H9 (cell line): ENCODE measurements around the gene RAB11A. TPM values are rescaled to one million over a fixed set of nuclear protein-coding genes. Genes with fewer than 3 reads are reported as not detected.

Experiments
- DNase-seq: peaks from one replicate; pipeline ENCODE4 v3.0.0-alpha.2; 2017
- H2AFZ ChIP-seq: one replicate; pipeline ENCODE4 v1.6.1; 2013; ENCODE audit warnings: mild to moderate bottlenecking, low read length, control low read depth, moderate library complexity
- H2AK5ac ChIP-seq: 2 replicates; pipeline ENCODE4 v1.6.1; 2013; ENCODE audit warnings: low read length, control low read depth, mixed read lengths; ENCODE audit not compliant: insufficient read length
- H2BK120ac ChIP-seq: one replicate; pipeline ENCODE4 v1.6.1; 2013; ENCODE audit warnings: low read depth, mild to moderate bottlenecking, low read length, control low read depth, inconsistent platforms; ENCODE audit not compliant: poor library complexity, severe bottlenecking
- H2BK12ac ChIP-seq: 2 replicates; pipeline ENCODE4 v1.6.1; 2013; ENCODE audit warnings: low read length, control low read depth, mixed read lengths, low read depth; ENCODE audit not compliant: insufficient read length
- H2BK15ac ChIP-seq: 2 replicates; pipeline ENCODE4 v1.6.1; 2013; ENCODE audit warnings: low read depth, low read length, control low read depth
- H2BK20ac ChIP-seq: one replicate; pipeline ENCODE4 v1.6.1; 2013; ENCODE audit warnings: low read depth, mild to moderate bottlenecking, low read length, control low read depth, inconsistent platforms; ENCODE audit not compliant: poor library complexity, severe bottlenecking
- H2BK5ac ChIP-seq: 2 replicates; pipeline ENCODE4 v1.6.1; 2013; ENCODE audit warnings: low read length, control low read depth, mixed read lengths; ENCODE audit not compliant: insufficient read length
- H3K14ac ChIP-seq: 2 replicates; pipeline ENCODE4 v1.6.1; 2013; ENCODE audit warnings: low read length, control low read depth; ENCODE audit not compliant: insufficient read depth
- H3K18ac ChIP-seq: 2 replicates; pipeline ENCODE4 v1.6.1; 2013; ENCODE audit warnings: low read depth, mild to moderate bottlenecking, mixed read lengths, low read length, control low read depth; ENCODE audit not compliant: insufficient read length
- H3K23ac ChIP-seq: 2 replicates; pipeline ENCODE4 v1.6.1; 2013; ENCODE audit warnings: low read length, control low read depth, mixed read lengths, low read depth; ENCODE audit not compliant: insufficient read length
- H3K23me2 ChIP-seq: 2 replicates; pipeline ENCODE4 v1.6.1; 2013; ENCODE audit warnings: low read depth, mild to moderate bottlenecking, mixed read lengths, low read length, control low read depth; ENCODE audit not compliant: insufficient read length, poor library complexity, severe bottlenecking
- H3K27ac ChIP-seq: 2 replicates; pipeline ENCODE4 v1.5.1; 2013; ENCODE audit warnings: low read length, control low read depth, mixed read lengths, low read depth; ENCODE audit not compliant: insufficient read length
- H3K27me3 ChIP-seq: 2 replicates; pipeline ENCODE4 v1.6.1; 2013; ENCODE audit warnings: low read length, control low read depth, inconsistent platforms; ENCODE audit not compliant: insufficient read depth
- H3K4ac ChIP-seq: 2 replicates; pipeline ENCODE4 v1.6.1; 2013; ENCODE audit warnings: low read depth, mild to moderate bottlenecking, control low read depth, inconsistent platforms, low read length, moderate library complexity
- H3K4me1 ChIP-seq: 2 replicates; pipeline ENCODE4 v1.6.1; 2013; ENCODE audit warnings: low read length, control low read depth, inconsistent platforms; ENCODE audit not compliant: insufficient read depth
- H3K4me2 ChIP-seq: 2 replicates; pipeline ENCODE4 v1.6.1; 2013; ENCODE audit warnings: low read length, control low read depth, mixed read lengths; ENCODE audit not compliant: insufficient read length, insufficient read depth
- H3K56ac ChIP-seq: 2 replicates; pipeline ENCODE4 v1.6.1; 2013; ENCODE audit warnings: low read depth, mild to moderate bottlenecking, mixed read lengths, low read length, control low read depth; ENCODE audit not compliant: insufficient read length
- H3K79me1 ChIP-seq: 2 replicates; pipeline ENCODE4 v1.6.1; 2013; ENCODE audit warnings: low read depth, mild to moderate bottlenecking, moderate library complexity, low read length, control low read depth, inconsistent platforms; ENCODE audit not compliant: insufficient read depth, poor library complexity, severe bottlenecking
- H3K79me2 ChIP-seq: 2 replicates; pipeline ENCODE4 v1.6.1; 2013; ENCODE audit warnings: low read length, control low read depth, inconsistent platforms; ENCODE audit not compliant: insufficient read depth
- H3K9ac ChIP-seq: 2 replicates; pipeline ENCODE4 v1.6.1; 2013; ENCODE audit warnings: low read length, control low read depth, mixed read lengths; ENCODE audit not compliant: insufficient read length; ENCODE audit errors: extremely low read depth
- H3K9me3 ChIP-seq: one replicate; pipeline ENCODE4 v1.6.1; 2013; ENCODE audit warnings: low read depth, low read length, inconsistent platforms; ENCODE audit not compliant: control insufficient read depth
- H3T11ph ChIP-seq: one replicate; pipeline ENCODE4 v1.6.1; 2013; ENCODE audit warnings: mild to moderate bottlenecking, low read length, control low read depth, inconsistent platforms
- H4K20me1 ChIP-seq: one replicate; pipeline ENCODE4 v1.6.1; 2013; ENCODE audit not compliant: control insufficient read depth, insufficient read length, insufficient read depth
- H4K5ac ChIP-seq: 2 replicates; pipeline ENCODE4 v1.6.1; 2013; ENCODE audit warnings: low read depth, mild to moderate bottlenecking, mixed read lengths, low read length, control low read depth; ENCODE audit not compliant: insufficient read length
- H4K8ac ChIP-seq: replicated peaks from 2 replicates; pipeline ENCODE4 v1.6.1; 2013; ENCODE audit warnings: low read length, control low read depth, mixed read lengths, low read depth; ENCODE audit not compliant: insufficient read length
- H4K91ac ChIP-seq: 2 replicates; pipeline ENCODE4 v1.6.1; 2013; ENCODE audit warnings: low read depth, mild to moderate bottlenecking, moderate library complexity, mixed read lengths, low read length, control low read depth; ENCODE audit not compliant: insufficient read length
- H3K27ac Mint-ChIP-seq, 3 experiments: 2 replicates in 2 of 3; 3 replicates in 1 of 3; pipeline ENCODE4 v1.8.0; 2020 to 2021; ENCODE audit warnings: mixed read lengths in 3 of 3, mild to moderate bottlenecking in 1 of 3, moderate library complexity in 1 of 3
- H3K27me3 Mint-ChIP-seq: 2 replicates; pipeline ENCODE4 v1.8.0; 2021; ENCODE audit warnings: low read depth, mild to moderate bottlenecking, moderate library complexity, mixed read lengths
- H3K36me3 Mint-ChIP-seq, 3 experiments: 2 replicates in 2 of 3; 3 replicates in 1 of 3; pipeline ENCODE4 v1.8.0; 2020 to 2021; ENCODE audit warnings: low read depth in 3 of 3, mixed read lengths in 3 of 3; ENCODE audit not compliant: insufficient read depth in 1 of 3
- H3K4me1 Mint-ChIP-seq, 2 experiments: 2 replicates each; pipeline ENCODE4 v1.8.0; 2020; ENCODE audit warnings: mixed read lengths in 2 of 2
- H3K4me3 Mint-ChIP-seq, 2 experiments: 2 replicates in 1 of 2; 3 replicates in 1 of 2; pipeline ENCODE4 v1.8.0; 2020 to 2021; ENCODE audit warnings: mild to moderate bottlenecking in 2 of 2, mixed read lengths in 2 of 2, moderate library complexity in 1 of 2
- H3K9me3 Mint-ChIP-seq, 2 experiments: 2 replicates in 1 of 2; 3 replicates in 1 of 2; pipeline ENCODE4 v1.8.0; 2020; ENCODE audit warnings: mild to moderate bottlenecking in 2 of 2, mixed read lengths in 2 of 2, moderate library complexity in 1 of 2
- WGBS: extraction: QIAGEN DNeasy Blood & Tissue Kit; methylation state at CpG from one replicate; pipeline ENCODE4 v1.1.7; 2013; ENCODE audit warnings: missing lambda C conversion rate, low lambda C conversion rate, mixed read lengths; ENCODE audit not compliant: insufficient read length; ENCODE audit errors: extremely low coverage; 5-methylcytosine and 5-hydroxymethylcytosine counted together
- total RNA-seq: library from RNA; stranded (reverse); gene quantifications from 2 replicates; pipeline ENCODE4 v1.2.1, GENCODE V29; 2021
- TF ChIP-seq, protein P1 (sequence below): fragments of 200-600 bp; sonication (generic); conservative IDR thresholded peaks from 3 replicates; pipeline ENCODE4 v1.8.0; 2021; ENCODE audit warnings: antibody characterized with exemption, mild to moderate bottlenecking

Gene RAB11A
- total RNA-seq, 1 experiment from 2014 or later, result 217 TPM

DNA sequence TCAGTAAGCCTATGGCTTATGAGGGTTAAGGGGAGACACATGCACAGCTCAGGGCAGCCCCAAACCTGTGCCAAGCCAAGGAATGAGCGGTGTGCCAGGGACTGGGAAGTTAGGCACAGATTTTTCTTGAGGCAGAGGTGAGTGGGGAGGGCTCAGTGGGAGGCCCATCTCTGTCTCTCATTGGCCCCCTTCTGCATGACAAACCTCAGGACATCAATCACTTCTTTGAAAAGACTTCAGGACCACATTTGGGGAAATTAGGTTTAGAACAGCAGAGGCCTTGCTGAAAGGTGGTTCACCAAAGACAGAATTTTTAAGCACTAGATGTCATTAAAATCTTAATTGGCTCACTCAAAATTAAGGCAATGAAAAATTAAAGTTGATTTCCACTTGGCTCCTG, 57.2 kb downstream of the RAB11A start:
- no peak overlapping the region for H3K9ac ChIP-seq
- H3K56ac ChIP-seq, result no peak overlapping the region
- no peaks in the 10 kb centered on the region for H3K9me3 ChIP-seq
- no peak overlapping the region for H2AK5ac ChIP-seq
- H4K91ac ChIP-seq, result no peak overlapping the region
- H2AFZ ChIP-seq, result no peak overlapping the region
- Mint-ChIP-seq H3K27me3 (no peaks in the 10 kb centered on the region), H3K36me3 (no peaks in the 10 kb centered on the region), H3K4me1 (peaks cover 21 to 37% of the 10 kb centered on the region in 2 experiments), H3K9me3 (no peaks in the 10 kb centered on the region), H3K4me3 (no peak overlapping the region), H3K27ac (no peak overlapping the region)
- H3K27ac ChIP-seq, result no peak overlapping the region
- H2BK5ac ChIP-seq, result no peak overlapping the region
- DNase-seq, result no peak
- no peaks in the 10 kb centered on the region for H3K23me2 ChIP-seq
- H3K14ac ChIP-seq, result no peak overlapping the region
- no peak overlapping the region for H3K18ac ChIP-seq
- no peaks in the 10 kb centered on the region for H3K79me2 ChIP-seq
- H2BK12ac ChIP-seq, result no peak overlapping the region
- no peaks in the 10 kb centered on the region for H4K20me1 ChIP-seq
- no peak overlapping the region for H4K5ac ChIP-seq
- TF ChIP-seq, protein P1, sequence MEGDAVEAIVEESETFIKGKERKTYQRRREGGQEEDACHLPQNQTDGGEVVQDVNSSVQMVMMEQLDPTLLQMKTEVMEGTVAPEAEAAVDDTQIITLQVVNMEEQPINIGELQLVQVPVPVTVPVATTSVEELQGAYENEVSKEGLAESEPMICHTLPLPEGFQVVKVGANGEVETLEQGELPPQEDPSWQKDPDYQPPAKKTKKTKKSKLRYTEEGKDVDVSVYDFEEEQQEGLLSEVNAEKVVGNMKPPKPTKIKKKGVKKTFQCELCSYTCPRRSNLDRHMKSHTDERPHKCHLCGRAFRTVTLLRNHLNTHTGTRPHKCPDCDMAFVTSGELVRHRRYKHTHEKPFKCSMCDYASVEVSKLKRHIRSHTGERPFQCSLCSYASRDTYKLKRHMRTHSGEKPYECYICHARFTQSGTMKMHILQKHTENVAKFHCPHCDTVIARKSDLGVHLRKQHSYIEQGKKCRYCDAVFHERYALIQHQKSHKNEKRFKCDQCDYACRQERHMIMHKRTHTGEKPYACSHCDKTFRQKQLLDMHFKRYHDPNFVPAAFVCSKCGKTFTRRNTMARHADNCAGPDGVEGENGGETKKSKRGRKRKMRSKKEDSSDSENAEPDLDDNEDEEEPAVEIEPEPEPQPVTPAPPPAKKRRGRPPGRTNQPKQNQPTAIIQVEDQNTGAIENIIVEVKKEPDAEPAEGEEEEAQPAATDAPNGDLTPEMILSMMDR, result no peak
- peaks cover 2% of the 10 kb centered on the region; the same call in 1 of the 2 replicates for H3K4me1 ChIP-seq
- H3K4me2 ChIP-seq, result no peak overlapping the region
- H3K4ac ChIP-seq, result no peak overlapping the region
- no peaks in the 10 kb centered on the region for H3K79me1 ChIP-seq
- no peak overlapping the region for H3T11ph ChIP-seq
- H2BK15ac ChIP-seq, result no peak overlapping the region
- no peak overlapping the region for H2BK120ac ChIP-seq
- H3K27me3 ChIP-seq, result no peaks in the 10 kb centered on the region
- no peak overlapping the region for H3K23ac ChIP-seq
- no CpG with 5 or more reads among the region's 1 CpG for WGBS
- no peak overlapping the region for H4K8ac ChIP-seq
- H2BK20ac ChIP-seq, result no peak overlapping the region
